Suprapubic skin (tissue), 4 donors: ENCODE data around the gene EXOSC9. TPM values are rescaled to one million over a fixed set of nuclear protein-coding genes. Genes with fewer than 3 reads are reported as not detected.

Source experiments
- DNase-seq, 2 donors: peaks; one replicate each; pipeline ENCODE4 v3.0.0-alpha.2; 2019; ENCODE audit warnings: low spot score in 2 of 2
- H3K27ac ChIP-seq: fragments of 200-600 bp; sonication (generic); one replicate; pipeline ENCODE4 v1.5.1; 2019
- H3K27me3 ChIP-seq: fragments of 200-600 bp; sonication (generic); one replicate; pipeline ENCODE4 v1.5.1; 2019
- H3K36me3 ChIP-seq: fragments of 200-600 bp; sonication (generic); one replicate; pipeline ENCODE4 v1.5.1; 2019
- H3K4me1 ChIP-seq: fragments of 200-600 bp; sonication (generic); one replicate; pipeline ENCODE4 v1.5.1; 2019
- H3K4me3 ChIP-seq: fragments of 200-600 bp; sonication (generic); one replicate; pipeline ENCODE4 v1.5.1; 2019; ENCODE audit warnings: mild to moderate bottlenecking
- H3K9me3 ChIP-seq: fragments of 200-600 bp; sonication (generic); one replicate; pipeline ENCODE4 v1.5.1; 2019
- CTCF ChIP-seq, 2 donors: fragments of 200-600 bp in 1 of 2; fragments of 450-650 bp in 1 of 2; sonication (generic) in 1 of 2; IDR thresholded peaks; one replicate each; pipeline ENCODE4 v1.5.1; 2016 to 2019; ENCODE audit warnings: antibody characterized with exemption in 2 of 2, mild to moderate bottlenecking in 1 of 2, moderate library complexity in 1 of 2
- EP300 ChIP-seq: sonication (generic); formaldehyde crosslinking; IDR thresholded peaks from one replicate; pipeline ENCODE4 v1.6.1; 2017; ENCODE audit warnings: antibody characterized with exemption
- POLR2A ChIP-seq, 2 donors: fragments of 450-650 bp; IDR thresholded peaks; one replicate each; pipeline ENCODE4 v1.6.1; 2017; ENCODE audit warnings: antibody characterized with exemption in 2 of 2, mild to moderate bottlenecking in 2 of 2, moderate library complexity in 2 of 2
- POLR2AphosphoS5 ChIP-seq, 3 donors: sonication (generic); formaldehyde crosslinking; IDR thresholded peaks; one replicate each; pipeline ENCODE4 v1.6.1; 2017; ENCODE audit warnings: antibody characterized with exemption in 3 of 3
- WGBS: methylation state at CpG from one replicate; pipeline ENCODE4 v1.1.5; 2018; 5-methylcytosine and 5-hydroxymethylcytosine counted together
- total RNA-seq, 4 donors: library from RNA; depleted of rRNA; stranded (reverse); fragments of >200 nt; gene quantifications; one replicate each; pipeline ENCODE4 v1.1.0, GENCODE V29; 2016

Gene EXOSC9
- total RNA-seq, 4 donors from 2014 or later: 23.6 to 33.9 (median 25.4) TPM

- H3K27ac ChIP-seq: no peak overlapping the region
- no peaks in the 10 kb centered on the region for H3K36me3 ChIP-seq
- WGBS: 100% methylated on average over 1 of the region's 1 CpG
- TF ChIP-seq EP300 (no peak), POLR2AphosphoS5 (IDR thresholded peaks at IDR 0.05) (no peak), CTCF (IDR thresholded peaks at IDR 0.05) (no peak), POLR2A (IDR thresholded peaks at IDR 0.05) (no peak)
- no peak overlapping the region for H3K4me3 ChIP-seq
- DNase-seq: no peak
- H3K9me3 ChIP-seq: no peaks in the 10 kb centered on the region
- H3K27me3 ChIP-seq: peaks cover 14% of the 10 kb centered on the region
- no peaks in the 10 kb centered on the region for H3K4me1 ChIP-seq
Observed at GRCh38 chr4:121784401-121784800, 16.7 kb upstream of the EXOSC9 start.

DNA sequence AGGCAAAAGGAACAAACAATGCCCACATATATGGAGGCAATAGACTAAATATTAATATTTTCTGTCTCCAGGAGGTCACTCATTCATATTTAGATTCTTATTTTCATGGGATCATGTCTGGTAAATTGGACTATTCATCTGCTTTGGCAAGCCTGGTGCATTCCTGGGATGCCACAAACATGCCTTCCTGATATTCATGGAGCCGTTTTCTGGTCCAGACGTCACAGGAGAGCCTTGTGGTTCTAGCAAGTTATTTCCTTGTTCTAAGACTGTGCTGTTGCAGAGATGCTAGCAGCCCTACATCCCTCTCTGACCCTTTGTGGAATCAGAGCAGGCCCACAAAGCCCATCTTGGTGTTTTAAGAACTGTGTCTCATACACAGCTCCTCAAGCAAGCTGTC, 16.1 kb upstream of the EXOSC9 start:
- Histone ChIP-seq H3K4me3 (no peak overlapping the region), H3K4me1 (no peaks in the 10 kb centered on the region), H3K27me3 (peaks cover 9% of the 10 kb centered on the region), H3K27ac (no peak overlapping the region), H3K36me3 (no peaks in the 10 kb centered on the region), H3K9me3 (no peaks in the 10 kb centered on the region)
- WGBS: 11% methylated on average over 2 of the region's 2 CpGs
- DNase-seq: no peak
- no peak for TF ChIP-seq POLR2A (IDR thresholded peaks at IDR 0.05)
- TF ChIP-seq CTCF (IDR thresholded peaks at IDR 0.05): no peak
- no peak for TF ChIP-seq EP300
- TF ChIP-seq POLR2AphosphoS5 (IDR thresholded peaks at IDR 0.05): no peak

DNA sequence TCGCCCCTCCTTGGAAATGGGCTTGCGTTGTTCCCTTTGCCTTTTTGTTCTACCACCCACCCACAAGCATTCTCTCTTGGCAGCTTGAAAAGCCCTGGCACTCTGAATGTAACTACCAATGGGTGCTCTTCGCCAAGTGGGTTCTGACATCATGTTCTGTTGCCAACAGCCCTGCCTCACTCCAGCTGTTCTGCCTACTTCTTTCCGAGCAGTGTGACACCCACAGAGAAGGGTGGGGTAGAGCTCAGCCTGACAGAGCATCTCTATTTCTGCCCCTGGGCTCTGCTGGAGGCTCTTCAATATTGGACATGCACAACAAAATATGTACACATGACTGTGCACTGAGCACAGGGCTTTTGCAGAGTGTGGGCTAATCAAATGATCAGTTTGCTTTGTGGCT, 15.6 kb upstream of the EXOSC9 start:
- DNase-seq: no peak
- no peak overlapping the region for H3K27ac ChIP-seq
- TF ChIP-seq POLR2AphosphoS5 (IDR thresholded peaks at IDR 0.05) (no peak), POLR2A (IDR thresholded peaks at IDR 0.05) (no peak)
- WGBS: 43% methylated on average over 4 of the region's 4 CpGs
- H3K4me3 ChIP-seq: no peak overlapping the region
- H3K9me3 ChIP-seq: no peaks in the 10 kb centered on the region
- no peaks in the 10 kb centered on the region for H3K36me3 ChIP-seq
- H3K4me1 ChIP-seq: no peaks in the 10 kb centered on the region
- H3K27me3 ChIP-seq: peaks cover 8% of the 10 kb centered on the region

GRCh38 chr4:121786221-121786620, 14.9 kb upstream of the EXOSC9 start:
- TF ChIP-seq POLR2A (IDR thresholded peaks at IDR 0.05) (no peak), EP300 (no peak), POLR2AphosphoS5 (IDR thresholded peaks at IDR 0.05) (no peak), CTCF (IDR thresholded peaks at IDR 0.05) (no peak)
- Histone ChIP-seq H3K36me3 (no peaks in the 10 kb centered on the region), H3K27me3 (peaks cover 8% of the 10 kb centered on the region), H3K4me1 (no peaks in the 10 kb centered on the region), H3K27ac (no peak overlapping the region), H3K9me3 (no peaks in the 10 kb centered on the region), H3K4me3 (no peak overlapping the region)
- WGBS: 85% methylated on average over 2 of the region's 2 CpGs
- no peak for DNase-seq

- Histone ChIP-seq H3K9me3 (no peaks in the 10 kb centered on the region), H3K4me1 (no peaks in the 10 kb centered on the region), H3K27ac (no peak overlapping the region), H3K4me3 (no peak overlapping the region), H3K27me3 (peaks cover 21% of the 10 kb centered on the region), H3K36me3 (no peaks in the 10 kb centered on the region)
- TF ChIP-seq POLR2AphosphoS5 (IDR thresholded peaks at IDR 0.05) (no peak), EP300 (no peak), CTCF (IDR thresholded peaks at IDR 0.05) (no peak), POLR2A (IDR thresholded peaks at IDR 0.05) (no peak)
- 94% methylated on average over 2 of the region's 2 CpGs for WGBS
- no peak for DNase-seq
Observed at GRCh38 chr4:121788896-121789295, 12.2 kb upstream of the EXOSC9 start.

- no peak overlapping the region for H3K27ac ChIP-seq
- H3K4me1 ChIP-seq: no peaks in the 10 kb centered on the region
- DNase-seq: no peak
- no peaks in the 10 kb centered on the region for H3K36me3 ChIP-seq
- WGBS: 83% methylated on average over 1 of the region's 1 CpG
- H3K4me3 ChIP-seq: no peak overlapping the region
- TF ChIP-seq CTCF (IDR thresholded peaks at IDR 0.05) (no peak), EP300 (no peak), POLR2AphosphoS5 (IDR thresholded peaks at IDR 0.05) (no peak), POLR2A (IDR thresholded peaks at IDR 0.05) (no peak)
- peaks cover 21% of the 10 kb centered on the region for H3K27me3 ChIP-seq
- no peaks in the 10 kb centered on the region for H3K9me3 ChIP-seq
Observed at GRCh38 chr4:121789455-121789854, 11.7 kb upstream of the EXOSC9 start.
